Activated CD4-positive, alpha-beta memory T cell treated with anti-CD3 and anti-CD28 coated beads, Interleukin-2, amount 10 ng/mL, durations not matched to agents 7 days and 5 days (primary cell): ENCODE data around the gene ZBTB9. TPM values are rescaled to one million over a fixed set of nuclear protein-coding genes. Genes with fewer than 3 reads are reported as not detected.

Source experiments
- CTCF ChIA-PET: fragments of 350-600 bp; sonication (Branson Sonifier 250); formaldehyde crosslinking; loops from one replicate; lab custom pipeline; 2021; ENCODE audit warnings: antibody characterized with exemption, inconsistent platforms; lab: Charles Lee
- POLR2A ChIA-PET: fragments of 350-600 bp; sonication (Branson Sonifier 250); formaldehyde crosslinking; loops from one replicate; lab custom pipeline; 2021; ENCODE audit warnings: antibody characterized with exemption; lab: Charles Lee
- DNase-seq: peaks from one replicate; pipeline ENCODE4 v3.0.0-alpha.2; 2020
- H3K27ac Mint-ChIP-seq: one replicate; pipeline ENCODE4 v1.8.0; 2021; ENCODE audit warnings: mild to moderate bottlenecking, mixed read lengths
- H3K27me3 Mint-ChIP-seq: one replicate; pipeline ENCODE4 v1.8.0; 2021; ENCODE audit warnings: mixed read lengths
- H3K36me3 Mint-ChIP-seq: one replicate; pipeline ENCODE4 v1.8.0; 2021; ENCODE audit warnings: low read depth, mixed read lengths
- H3K4me1 Mint-ChIP-seq: one replicate; pipeline ENCODE4 v1.8.0; 2021; ENCODE audit warnings: mixed read lengths
- H3K4me3 Mint-ChIP-seq: one replicate; pipeline ENCODE4 v1.8.0; 2021; ENCODE audit warnings: mild to moderate bottlenecking, mixed read lengths
- H3K9me3 Mint-ChIP-seq: one replicate; pipeline ENCODE4 v1.8.0; 2021; ENCODE audit warnings: mixed read lengths
- total RNA-seq, 2 experiments: library from RNA; stranded (reverse); gene quantifications; one replicate each; pipeline ENCODE4 v1.2.3, GENCODE V29; 2021

ZBTB9 gene
- total RNA-seq, 2 experiments from 2014 or later = 6.9 to 7.4 TPM

DNA sequence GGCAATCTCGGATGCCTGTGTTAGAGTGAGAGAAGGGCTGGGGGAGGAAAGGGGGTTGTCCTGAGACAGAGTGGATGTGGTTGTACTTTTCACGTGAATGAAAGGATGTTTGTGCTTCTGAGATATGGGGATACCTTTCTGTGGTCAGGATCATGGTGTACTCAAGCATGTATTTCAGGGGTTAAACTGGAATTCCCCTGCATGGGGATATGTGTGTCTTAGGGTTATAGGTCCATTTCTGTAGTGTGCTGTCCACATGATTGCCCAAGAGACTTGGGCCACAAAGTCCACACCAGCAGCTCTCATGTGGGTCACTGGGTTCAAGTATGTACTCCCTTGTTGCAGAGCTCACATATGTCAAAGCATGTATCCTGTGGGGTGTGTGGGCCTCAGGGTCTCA lies 24.0 kb upstream of the ZBTB9 start:
- Mint-ChIP-seq H3K9me3 (no peaks in the 10 kb centered on the region), H3K4me1 (peaks cover 68% of the 10 kb centered on the region), H3K4me3 (peak overlapping the region; percentile 84), H3K36me3 (peaks cover 17% of the 10 kb centered on the region), H3K27ac (peak overlapping the region; percentile 90), H3K27me3 (no peaks in the 10 kb centered on the region)
- POLR2A ChIA-PET = interaction anchor here (0.6 to 4.2 kb wide), 23 partner anchors 10 to 458 kb away, joined by 3 to 32 read pairs (median 5); partner anchors contain the start of genes B3GALT4, BAK1, CUTA and ITPR3
- no peak for DNase-seq
- CTCF ChIA-PET = interaction anchor here (1.0 to 2.1 kb wide), 11 partner anchors 9 to 178 kb away, joined by 3 to 14 read pairs (median 5); partner anchors contain the start of genes BAK1, CUTA, ZBTB22 and ZBTB9

DNA sequence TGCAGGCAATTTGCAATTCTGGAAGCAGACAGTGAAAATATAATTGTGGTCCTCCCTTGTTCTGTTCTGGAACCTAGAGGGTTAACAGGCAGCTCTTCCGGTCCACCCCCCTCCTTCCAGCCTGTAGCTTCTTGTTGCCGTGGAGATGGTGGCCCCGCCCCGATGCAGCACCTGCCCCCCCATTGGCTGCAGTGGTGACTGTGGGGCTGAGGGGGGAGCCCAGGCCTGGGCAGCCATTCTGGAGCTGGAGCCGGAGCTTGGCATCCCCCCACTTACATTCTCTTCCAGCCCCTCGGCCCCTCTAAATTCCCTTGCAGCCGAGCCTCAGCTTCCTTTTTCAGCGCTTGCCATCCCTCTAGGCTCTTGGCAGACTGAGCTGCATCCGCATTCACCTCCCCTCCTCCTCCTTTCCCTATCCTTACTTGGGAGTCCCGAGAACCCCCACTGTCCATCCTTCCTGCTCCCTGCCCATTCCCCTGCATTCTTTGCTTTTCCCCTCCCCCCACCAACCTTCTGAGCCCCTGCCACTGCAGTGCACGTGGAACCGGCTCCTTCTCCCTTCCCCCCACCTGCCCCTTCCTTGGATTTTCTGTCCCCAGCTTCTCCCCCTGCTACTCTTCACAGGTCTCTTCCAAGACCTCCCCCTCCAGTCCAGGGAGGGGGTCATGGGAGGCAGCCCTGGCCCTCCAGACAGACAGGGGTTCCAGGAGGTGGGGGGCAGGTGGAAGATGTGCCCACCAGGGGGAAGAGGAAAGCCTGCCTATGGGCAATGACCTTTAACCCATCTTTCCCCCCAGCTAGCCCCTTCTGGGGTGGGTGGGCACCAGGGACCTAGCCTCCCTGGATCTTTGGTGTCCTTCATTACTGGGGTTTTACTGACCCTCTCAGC lies 23.1 kb upstream of the ZBTB9 start:
- peak; percentile 86 for DNase-seq
- Mint-ChIP-seq H3K36me3 (peaks cover 25% of the 10 kb centered on the region), H3K27ac (peak overlapping the region; percentile 90), H3K4me1 (peaks cover 65% of the 10 kb centered on the region), H3K9me3 (no peaks in the 10 kb centered on the region), H3K27me3 (no peaks in the 10 kb centered on the region), H3K4me3 (peak overlapping the region; percentile 84)
- ChIA-PET CTCF (interaction anchor here (0.8 to 2.1 kb wide), 12 partner anchors 9 to 177 kb away, joined by 3 to 14 read pairs (median 5); partner anchors contain the start of genes BAK1, CUTA, ZBTB22 and ZBTB9), POLR2A (interaction anchor here (0.6 to 4.2 kb wide), 22 partner anchors 9 to 280 kb away, joined by 3 to 32 read pairs (median 5); partner anchors contain the start of genes B3GALT4, BAK1, CUTA and ITPR3)

DNA sequence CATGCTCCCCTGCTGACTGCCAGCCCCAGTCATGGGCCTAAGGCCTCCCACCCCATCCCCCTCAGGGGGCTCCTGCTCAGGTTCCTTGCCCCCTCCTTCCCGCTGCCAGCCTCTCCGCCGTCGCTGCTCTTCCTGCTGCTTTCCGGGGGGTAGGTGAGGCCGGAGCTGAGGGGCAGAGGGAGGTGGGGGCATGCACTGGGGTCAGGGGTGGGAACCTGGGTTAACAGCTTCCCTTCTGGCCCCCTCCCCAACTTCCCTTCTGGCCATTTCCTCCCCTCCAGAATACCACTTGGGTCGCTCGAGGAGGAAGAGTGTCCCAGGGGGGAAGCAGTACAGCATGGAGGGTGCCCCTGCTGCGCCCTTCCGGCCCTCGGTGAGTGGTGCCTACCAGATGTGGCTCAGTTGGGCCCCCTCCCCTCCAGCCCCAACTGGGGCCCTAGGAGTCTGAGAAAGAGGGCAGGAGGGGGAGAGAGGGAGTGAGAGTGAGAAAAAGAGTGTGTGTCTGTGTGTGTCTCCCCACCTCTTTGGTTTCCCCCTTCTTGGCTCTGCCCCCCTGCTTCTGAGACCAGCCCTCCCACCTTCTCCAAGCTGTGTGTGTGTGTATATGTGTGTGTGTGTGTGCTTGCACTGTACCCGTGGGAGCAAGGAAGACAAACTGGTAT lies 22.4 kb upstream of the ZBTB9 start:
- POLR2A ChIA-PET = interaction anchor here (1.2 to 4.2 kb wide), 4 partner anchors 14 to 160 kb away, joined by 3 to 32 read pairs (median 14); partner anchors contain the start of genes CUTA, RPS18, VPS52 and ZBTB9
- Mint-ChIP-seq H3K4me3 (peak overlapping the region; percentile 12), H3K27ac (no peak overlapping the region), H3K9me3 (no peaks in the 10 kb centered on the region), H3K4me1 (peaks cover 58% of the 10 kb centered on the region), H3K36me3 (peaks cover 32% of the 10 kb centered on the region), H3K27me3 (no peaks in the 10 kb centered on the region)
- CTCF ChIA-PET = interaction anchor here (1.3 kb wide), 1 partner anchor 42 kb away, joined by 6 read pairs; no protein-coding TSS in a partner anchor
- DNase-seq = no peak

DNA sequence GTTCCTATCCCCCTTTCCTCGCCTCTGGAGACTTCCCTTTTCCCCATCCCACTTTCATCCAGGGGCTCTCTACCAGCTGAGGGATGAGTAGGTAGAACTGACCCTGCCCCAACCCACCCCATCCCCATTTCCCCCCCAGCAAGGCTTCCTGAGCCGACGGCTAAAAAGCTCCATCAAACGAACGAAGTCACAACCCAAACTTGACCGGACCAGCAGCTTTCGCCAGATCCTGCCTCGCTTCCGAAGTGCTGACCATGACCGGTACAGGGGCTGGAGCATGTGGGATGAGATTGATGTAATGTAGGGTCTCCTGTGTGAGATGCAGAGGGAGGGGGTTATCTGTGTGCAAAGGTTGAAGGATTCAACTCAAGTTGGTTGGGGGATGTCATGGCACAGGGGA lies 21.8 kb upstream of the ZBTB9 start:
- POLR2A ChIA-PET = interaction anchor here (4.2 kb wide), 1 partner anchor 16 kb away, joined by 32 read pairs; the partner anchor contains the start of gene CUTA

DNA sequence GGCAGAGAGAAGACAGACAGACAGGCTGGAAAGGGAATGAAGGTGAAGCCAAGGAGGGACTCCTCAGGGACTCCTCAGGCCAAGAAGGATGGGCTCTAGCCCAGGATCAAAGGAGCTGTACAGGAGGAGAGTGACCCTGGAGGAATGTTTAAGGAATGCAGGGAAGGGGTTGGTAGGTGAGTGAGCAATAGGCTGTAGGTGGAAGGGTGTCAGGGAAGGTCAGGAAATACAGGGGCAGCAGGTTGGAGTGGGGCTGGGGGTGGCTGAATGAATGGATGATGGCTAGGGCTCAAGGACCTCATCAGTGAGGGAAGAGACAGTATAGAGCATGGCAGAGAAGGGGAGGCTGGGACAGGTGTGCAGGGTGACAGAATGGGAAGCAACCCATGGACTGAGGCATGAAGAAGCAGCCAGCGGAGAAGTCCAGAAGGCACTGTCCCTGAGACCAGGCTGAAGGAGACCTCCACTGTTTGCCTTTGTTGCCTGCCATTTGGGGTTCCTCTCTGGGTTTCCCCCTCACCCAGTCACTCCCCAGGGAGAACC lies 21.3 kb upstream of the ZBTB9 start:
- CTCF ChIA-PET = no interaction called here
- POLR2A ChIA-PET = no interaction called here
- peaks cover 39% of the 10 kb centered on the region for H3K36me3 Mint-ChIP-seq
- H3K4me3 Mint-ChIP-seq = no peak overlapping the region
- H3K27ac Mint-ChIP-seq = peak overlapping the region; percentile 7
- H3K27me3 Mint-ChIP-seq = no peaks in the 10 kb centered on the region
- no peaks in the 10 kb centered on the region for H3K9me3 Mint-ChIP-seq
- H3K4me1 Mint-ChIP-seq = peaks cover 51% of the 10 kb centered on the region
- no peak for DNase-seq

More for the DNA sequence above, 21.8 kb upstream of the ZBTB9 start:
- Mint-ChIP-seq H3K9me3 (no peaks in the 10 kb centered on the region), H3K27ac (peak overlapping the region; percentile 7), H3K4me3 (peak overlapping the region; percentile 21), H3K4me1 (peaks cover 52% of the 10 kb centered on the region), H3K36me3 (peaks cover 36% of the 10 kb centered on the region), H3K27me3 (no peaks in the 10 kb centered on the region)
- CTCF ChIA-PET = no interaction called here
- DNase-seq = no peak

DNA sequence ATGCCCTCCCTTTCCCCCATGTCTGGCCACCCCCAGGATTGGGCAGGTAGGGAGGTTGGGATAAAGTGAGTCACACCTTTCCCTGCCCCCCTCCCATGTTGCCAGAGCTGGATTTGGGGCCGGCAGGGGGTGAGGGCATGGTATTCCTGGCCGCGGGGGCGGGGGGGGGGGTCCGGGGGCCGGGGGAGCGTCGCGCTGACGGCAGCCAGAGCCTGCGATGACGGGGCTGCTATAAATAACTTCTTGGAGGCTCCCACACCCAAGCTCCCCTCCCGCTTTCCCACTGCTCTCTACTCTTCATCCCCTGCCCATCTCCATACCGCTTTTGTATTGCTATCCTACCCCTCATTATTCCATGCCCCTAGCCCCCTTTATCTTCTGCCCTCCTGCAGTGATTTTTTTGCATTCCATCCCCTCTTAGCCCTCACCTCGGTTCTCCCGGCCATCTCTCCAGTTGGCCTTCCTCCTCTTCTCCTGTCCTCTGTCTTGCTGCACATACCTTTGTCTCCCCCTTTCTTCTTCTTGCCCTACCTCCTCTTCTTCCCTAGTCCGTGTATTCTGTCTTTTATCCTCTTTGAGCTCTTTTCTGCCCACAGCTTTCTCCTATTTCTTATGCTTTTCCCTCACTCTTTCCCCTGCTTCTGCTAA lies 20.7 kb upstream of the ZBTB9 start:
- Mint-ChIP-seq H3K27me3 (no peaks in the 10 kb centered on the region), H3K27ac (no peak overlapping the region), H3K4me3 (no peak overlapping the region), H3K4me1 (peaks cover 46% of the 10 kb centered on the region), H3K36me3 (peaks cover 42% of the 10 kb centered on the region), H3K9me3 (no peaks in the 10 kb centered on the region)
- CTCF ChIA-PET = no interaction called here
- no peak for DNase-seq
- POLR2A ChIA-PET = no interaction called here

DNA sequence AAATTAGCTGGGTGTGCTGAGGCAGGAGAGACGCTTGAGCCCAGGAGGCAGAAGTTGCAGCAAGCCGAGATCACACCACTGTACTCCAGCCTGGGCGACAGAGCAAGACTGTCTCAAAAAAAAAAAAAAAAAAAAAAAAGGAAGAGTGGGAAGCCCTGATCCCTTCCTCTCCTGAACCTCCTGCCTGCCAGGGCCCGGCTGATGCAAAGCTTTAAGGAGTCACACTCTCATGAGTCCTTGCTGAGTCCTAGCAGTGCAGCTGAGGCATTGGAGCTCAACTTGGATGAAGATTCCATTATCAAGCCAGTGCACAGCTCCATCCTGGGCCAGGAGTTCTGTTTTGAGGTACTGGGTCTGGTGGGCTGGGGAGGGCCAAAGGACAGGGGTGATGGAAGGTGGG lies 19.4 kb upstream of the ZBTB9 start:
- no peaks in the 10 kb centered on the region for H3K9me3 Mint-ChIP-seq
- no peak overlapping the region for H3K4me3 Mint-ChIP-seq
- H3K4me1 Mint-ChIP-seq = peaks cover 33% of the 10 kb centered on the region
- peaks cover 51% of the 10 kb centered on the region for H3K36me3 Mint-ChIP-seq
- H3K27me3 Mint-ChIP-seq = no peaks in the 10 kb centered on the region
- H3K27ac Mint-ChIP-seq = no peak overlapping the region
- DNase-seq = no peak
- POLR2A ChIA-PET = no interaction called here
- CTCF ChIA-PET = interaction anchor here (0.7 kb wide), 2 partner anchors 249 to 335 kb away, joined by 3 to 4 read pairs; no protein-coding TSS in a partner anchor

DNA sequence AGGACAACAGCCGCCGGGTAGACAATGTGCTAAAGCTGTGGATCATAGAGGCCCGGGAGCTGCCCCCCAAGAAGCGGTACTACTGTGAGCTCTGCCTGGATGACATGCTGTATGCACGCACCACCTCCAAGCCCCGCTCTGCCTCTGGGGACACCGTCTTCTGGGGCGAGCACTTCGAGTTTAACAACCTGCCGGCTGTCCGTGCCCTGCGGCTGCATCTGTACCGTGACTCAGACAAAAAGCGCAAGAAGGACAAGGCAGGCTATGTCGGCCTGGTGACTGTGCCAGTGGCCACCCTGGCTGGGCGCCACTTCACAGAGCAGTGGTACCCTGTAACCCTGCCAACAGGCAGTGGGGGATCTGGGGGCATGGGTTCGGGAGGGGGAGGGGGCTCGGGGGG lies 16.7 kb upstream of the ZBTB9 start:
- CTCF ChIA-PET = no interaction called here
- no peaks in the 10 kb centered on the region for H3K27me3 Mint-ChIP-seq
- no peak overlapping the region for H3K4me3 Mint-ChIP-seq
- H3K4me1 Mint-ChIP-seq = peaks cover 9% of the 10 kb centered on the region
- H3K36me3 Mint-ChIP-seq = peaks cover 61% of the 10 kb centered on the region
- H3K9me3 Mint-ChIP-seq = no peaks in the 10 kb centered on the region
- POLR2A ChIA-PET = interaction anchor here (1.2 kb wide), 1 partner anchor 16 kb away, joined by 3 read pairs; no protein-coding TSS in a partner anchor
- H3K27ac Mint-ChIP-seq = no peak overlapping the region
- DNase-seq = no peak

DNA sequence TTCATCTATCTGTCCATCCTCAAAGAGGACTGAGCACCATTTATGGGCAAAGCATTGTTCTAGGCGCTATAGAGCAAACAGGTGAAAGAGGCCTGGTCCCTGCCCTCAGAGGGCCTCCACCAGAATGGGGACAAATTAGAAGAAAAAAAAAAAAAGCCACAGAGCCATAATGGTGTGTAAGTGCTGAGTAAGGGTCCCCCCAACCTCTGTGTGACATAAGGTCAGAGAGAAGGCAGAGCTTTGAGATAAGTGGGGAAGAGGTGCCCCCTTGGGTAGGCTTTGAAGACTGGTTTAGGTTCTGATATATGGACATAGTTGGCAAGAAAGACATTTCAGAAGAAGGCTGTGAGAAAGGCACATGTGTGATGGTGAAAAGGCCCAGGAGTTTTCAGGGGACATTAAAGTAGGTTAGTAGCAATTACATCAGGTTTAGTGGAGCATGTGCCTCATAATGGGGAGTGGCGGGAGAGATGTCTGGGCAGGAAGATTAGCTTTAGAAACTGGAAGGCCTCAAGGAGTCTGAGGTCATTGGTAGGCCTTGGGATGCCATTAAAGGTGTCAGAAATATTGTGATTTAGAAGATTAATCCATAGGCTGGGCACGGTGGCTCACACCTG lies 15.3 kb upstream of the ZBTB9 start:
- no peaks in the 10 kb centered on the region for H3K9me3 Mint-ChIP-seq
- no peak overlapping the region for H3K4me3 Mint-ChIP-seq
- H3K4me1 Mint-ChIP-seq = no peaks in the 10 kb centered on the region
- no peaks in the 10 kb centered on the region for H3K27me3 Mint-ChIP-seq
- ChIA-PET POLR2A (interaction anchor here (2.8 to 3.2 kb wide), 2 partner anchors 9 to 15 kb away, joined by 11 to 13 read pairs; partner anchors contain the start of gene ZBTB9), CTCF (interaction anchor here (1.5 to 1.6 kb wide), 2 partner anchors 8 to 15 kb away, joined by 5 to 6 read pairs; partner anchors contain the start of gene ZBTB9)
- no peak overlapping the region for H3K27ac Mint-ChIP-seq
- no peak for DNase-seq
- peaks cover 57% of the 10 kb centered on the region for H3K36me3 Mint-ChIP-seq

DNA sequence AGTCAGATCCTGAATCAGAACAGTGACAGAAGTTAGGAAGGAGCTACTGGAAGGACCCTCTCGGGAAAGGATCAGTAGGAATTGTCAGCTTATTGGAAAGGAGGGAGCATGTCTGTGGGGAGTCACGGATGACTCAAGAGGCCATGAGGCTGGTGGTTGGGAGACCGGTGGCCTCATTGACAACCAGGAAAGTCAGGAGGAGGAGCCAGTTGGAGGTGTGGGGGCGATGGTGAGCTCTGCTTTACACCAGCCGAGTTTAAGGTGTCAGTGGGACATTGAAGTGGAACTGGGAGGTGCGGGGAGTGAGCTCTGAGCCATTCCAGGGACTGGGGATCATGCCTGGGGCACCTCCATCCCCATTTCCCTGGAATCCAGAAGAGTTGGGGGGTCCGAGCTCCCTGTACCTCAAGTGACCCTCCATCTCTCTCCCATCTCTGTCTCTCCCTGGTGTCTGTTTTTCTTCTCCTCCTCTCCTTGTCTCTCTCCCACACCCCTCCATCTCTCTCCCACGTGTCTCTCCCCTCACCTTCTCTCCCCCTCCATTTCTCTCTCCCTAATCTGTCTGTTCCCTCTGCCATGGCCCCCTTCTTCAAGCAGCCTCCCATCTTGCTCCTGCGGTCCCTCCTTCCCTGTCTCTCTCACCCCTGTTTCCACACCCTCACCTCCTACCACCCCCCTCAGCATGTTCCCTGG lies 14.3 kb upstream of the ZBTB9 start:
- H3K36me3 Mint-ChIP-seq = peaks cover 65% of the 10 kb centered on the region
- H3K4me3 Mint-ChIP-seq = no peak overlapping the region
- H3K4me1 Mint-ChIP-seq = no peaks in the 10 kb centered on the region
- H3K27ac Mint-ChIP-seq = no peak overlapping the region
- H3K27me3 Mint-ChIP-seq = no peaks in the 10 kb centered on the region
- CTCF ChIA-PET = interaction anchor here (1.5 to 1.6 kb wide), 2 partner anchors 9 to 14 kb away, joined by 5 to 6 read pairs; partner anchors contain the start of gene ZBTB9
- DNase-seq = no peak
- POLR2A ChIA-PET = interaction anchor here (2.8 to 3.2 kb wide), 2 partner anchors 10 to 14 kb away, joined by 11 to 13 read pairs; partner anchors contain the start of gene ZBTB9
- H3K9me3 Mint-ChIP-seq = no peaks in the 10 kb centered on the region
